MCF 10A (cell line): ENCODE data around the gene TIMP3. TPM values are rescaled to one million over a fixed set of nuclear protein-coding genes. Genes with fewer than 3 reads are reported as not detected.

Experiments used
- BruUV-seq: library from RNA; stranded (reverse); fragments of 400-500 nt; replicated peaks from 2 replicates; lab custom pipeline; 2021; lab: Mats Ljungman, UMichigan
- CTCF ChIA-PET: fragments of 300-600 bp; sonication (Branson Sonifier 250); formaldehyde crosslinking; extraction: SDS; loops from one replicate; lab custom pipeline; 2021; ENCODE audit warnings: antibody characterized with exemption, inconsistent platforms; lab: Yijun Ruan, JAX
- POLR2A ChIA-PET: fragments of 300-600, 350-650 bp; sonication (Branson Sonifier 250); formaldehyde crosslinking; extraction: SDS; loops from one replicate; lab custom pipeline; 2020; ENCODE audit warnings: antibody characterized with exemption, inconsistent platforms; lab: Yijun Ruan, JAX
- DNase-seq: peaks from one replicate; pipeline ENCODE4 v3.0.0-alpha.2; 2018; ENCODE audit not compliant: unreplicated experiment
- H3K27ac Mint-ChIP-seq: one replicate; pipeline ENCODE4 v1.8.0; 2022; ENCODE audit warnings: mild to moderate bottlenecking, low read depth, mixed read lengths; ENCODE audit not compliant: unreplicated experiment
- H3K27me3 Mint-ChIP-seq: one replicate; pipeline ENCODE4 v1.8.0; 2022; ENCODE audit warnings: mixed read lengths; ENCODE audit not compliant: insufficient read depth, unreplicated experiment
- H3K36me3 Mint-ChIP-seq: one replicate; pipeline ENCODE4 v1.8.0; 2022; ENCODE audit warnings: mild to moderate bottlenecking, moderate library complexity, mixed read lengths; ENCODE audit not compliant: insufficient read depth, unreplicated experiment
- H3K4me1 Mint-ChIP-seq: one replicate; pipeline ENCODE4 v1.8.0; 2022; ENCODE audit warnings: mixed read lengths; ENCODE audit not compliant: insufficient read depth, unreplicated experiment
- H3K4me3 Mint-ChIP-seq: one replicate; pipeline ENCODE4 v1.8.0; 2022; ENCODE audit warnings: mild to moderate bottlenecking, moderate library complexity, mixed read lengths; ENCODE audit not compliant: unreplicated experiment
- H3K9me3 Mint-ChIP-seq: one replicate; pipeline ENCODE4 v1.8.0; 2022; ENCODE audit warnings: mixed read lengths; ENCODE audit not compliant: unreplicated experiment
- CTCF ChIP-seq: fragments of 200-600 bp; IDR thresholded peaks from one replicate; pipeline ENCODE4 v1.8.0; 2022; ENCODE audit warnings: antibody characterized with exemption, mild to moderate bottlenecking; ENCODE audit not compliant: unreplicated experiment
- intact Hi-C: fragments of 100-400 bp; cut with micrococcal nuclease; formaldehyde crosslinking; loops from 2 replicates; pipeline ENCODE4 v1.14.1; 2022
- total RNA-seq: library from RNA; stranded (reverse); gene quantifications from 2 replicates; pipeline ENCODE4 v1.2.3, GENCODE V29; 2022

The TIMP3 gene
- total RNA-seq, 1 experiment from 2014 or later, result 50.6 TPM

GRCh38 chr22:32760396-32760795 is 41.1 kb upstream of the TIMP3 start:
- Mint-ChIP-seq H3K4me1 (no peaks in the 10 kb centered on the region), H3K36me3 (peaks cover 6% of the 10 kb centered on the region), H3K4me3 (no peak overlapping the region), H3K27me3 (no peaks in the 10 kb centered on the region), H3K27ac (no peak overlapping the region), H3K9me3 (no peaks in the 10 kb centered on the region)
- no peak for DNase-seq
- POLR2A ChIA-PET, result no interaction called here
- BruUV-seq, result no TSS peak
- CTCF ChIA-PET, result no interaction called here
- intact Hi-C loops, result no loop called here
- TF ChIP-seq CTCF, result no peak

- no TSS peak for BruUV-seq
- Mint-ChIP-seq H3K36me3 (peaks cover 6% of the 10 kb centered on the region), H3K27me3 (no peaks in the 10 kb centered on the region), H3K27ac (no peak overlapping the region), H3K4me3 (no peak overlapping the region), H3K9me3 (no peaks in the 10 kb centered on the region), H3K4me1 (no peaks in the 10 kb centered on the region)
- POLR2A ChIA-PET, result no interaction called here
- no peak for TF ChIP-seq CTCF
- DNase-seq, result no peak
- CTCF ChIA-PET, result no interaction called here
- intact Hi-C loops, result no loop called here
Measured at GRCh38 chr22:32760815-32761214, 40.7 kb upstream of the TIMP3 start.

- intact Hi-C loops, result no loop called here
- Mint-ChIP-seq H3K27me3 (no peaks in the 10 kb centered on the region), H3K4me3 (no peak overlapping the region), H3K9me3 (no peaks in the 10 kb centered on the region), H3K36me3 (peaks cover 6% of the 10 kb centered on the region), H3K4me1 (no peaks in the 10 kb centered on the region), H3K27ac (no peak overlapping the region)
- no peak for DNase-seq
- ChIA-PET CTCF (no interaction called here), POLR2A (interaction anchor here (0.7 kb wide), 1 partner anchor 80 kb away, joined by 3 read pairs; no protein-coding TSS in a partner anchor)
- no TSS peak for BruUV-seq
- TF ChIP-seq CTCF, result no peak
Measured at GRCh38 chr22:32761251-32761903, 40.1 kb upstream of the TIMP3 start.

- intact Hi-C loops, result no loop called here
- POLR2A ChIA-PET, result no interaction called here
- CTCF ChIA-PET, result interaction anchor here (0.6 to 1.6 kb wide), 2 partner anchors 11 to 32 kb away, joined by 4 to 6 read pairs; no protein-coding TSS in a partner anchor
- Mint-ChIP-seq H3K4me1 (no peaks in the 10 kb centered on the region), H3K36me3 (peaks cover 6% of the 10 kb centered on the region), H3K9me3 (no peaks in the 10 kb centered on the region), H3K27ac (no peak overlapping the region), H3K27me3 (no peaks in the 10 kb centered on the region), H3K4me3 (no peak overlapping the region)
- no peak for TF ChIP-seq CTCF
- peak; percentile 19 for DNase-seq
- no TSS peak for BruUV-seq
Measured at GRCh38 chr22:32764330-32765131, 37.0 kb upstream of the TIMP3 start.
